Measurements from ENCODE around the gene TBCB. TPM values are rescaled to one million over a fixed set of nuclear protein-coding genes. Genes with fewer than 3 reads are reported as not detected.
"Not testable (repeated sequence)": the region's sequence is repeated elsewhere in the genome, so short reads cannot be mapped to it uniquely, and the experiment has no call there.

The TBCB gene
- polyA plus RNA-seq, 3 donors: 167 to 233 (median 178) TPM

DNA sequence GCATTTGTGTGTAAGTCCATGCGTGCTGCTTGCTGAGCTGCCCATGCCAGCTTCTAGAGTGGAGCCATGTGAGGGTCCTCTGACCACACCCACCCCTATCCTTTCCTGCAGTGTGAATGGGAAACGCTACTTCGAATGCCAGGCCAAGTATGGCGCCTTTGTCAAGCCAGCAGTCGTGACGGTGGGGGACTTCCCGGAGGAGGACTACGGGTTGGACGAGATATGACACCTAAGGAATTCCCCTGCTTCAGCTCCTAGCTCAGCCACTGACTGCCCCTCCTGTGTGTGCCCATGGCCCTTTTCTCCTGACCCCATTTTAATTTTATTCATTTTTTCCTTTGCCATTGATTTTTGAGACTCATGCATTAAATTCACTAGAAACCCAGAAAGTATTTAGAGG is 10.3 kb downstream of the TBCB start:
- Histone ChIP-seq H3K4me1 (ENCODE audit: control insufficient read depth in 1 of 2, insufficient read depth in 2 of 2, low read length in 2 of 2) (peaks cover 29 to 35% of the 10 kb centered on the region in 2 donors), H3K9ac (ENCODE audit: insufficient read depth, low read length, poor library complexity, severe bottlenecking) (no peak overlapping the region), H4K20me1 (ENCODE audit: insufficient read depth, low read length) (no peaks in the 10 kb centered on the region), H3K4me3 (replicated peaks in 1 of 3; ENCODE audit: low read depth in 2 of 3, low read length in 3 of 3) (no peak overlapping the region), H3K36me3 (replicated peaks in 1 of 2; ENCODE audit: control insufficient read depth in 1 of 2, insufficient read depth in 2 of 2, low read length in 2 of 2) (peaks cover 33 to 56% of the 10 kb centered on the region in 2 donors), H3K27me3 (ENCODE audit: control insufficient read depth in 2 of 2, insufficient read depth in 2 of 2, low read length in 2 of 2) (no peaks in the 10 kb centered on the region), H3K79me2 (ENCODE audit: insufficient read depth, low read length) (peaks cover 4% of the 10 kb centered on the region), H3K9me3 (replicated peaks in 1 of 2; ENCODE audit: control insufficient read depth in 1 of 2, insufficient read depth in 1 of 2, low read length in 2 of 2) (no peaks in the 10 kb centered on the region), H3K4me2 (replicated peaks; ENCODE audit: extremely low read depth, low read length, poor library complexity, severe bottlenecking) (no peak overlapping the region), H3K27ac (ENCODE audit: low read depth in 1 of 2, low read length in 2 of 2) (no peak overlapping the region), H2AFZ (ENCODE audit: insufficient read depth, low read depth, low read length, poor library complexity, severe bottlenecking) (no peak overlapping the region)
- H3K27me3 Mint-ChIP-seq (ENCODE audit: low read depth in 3 of 3): peaks cover 0 to 1% (median 0%) of the 10 kb centered on the region in 3 donors
- H3K36me3 Mint-ChIP-seq: peaks cover 45 to 54% of the 10 kb centered on the region in 2 donors
- intact Hi-C loops (cut with micrococcal nuclease): no loop called here
- TF ChIP-seq, protein P1, sequence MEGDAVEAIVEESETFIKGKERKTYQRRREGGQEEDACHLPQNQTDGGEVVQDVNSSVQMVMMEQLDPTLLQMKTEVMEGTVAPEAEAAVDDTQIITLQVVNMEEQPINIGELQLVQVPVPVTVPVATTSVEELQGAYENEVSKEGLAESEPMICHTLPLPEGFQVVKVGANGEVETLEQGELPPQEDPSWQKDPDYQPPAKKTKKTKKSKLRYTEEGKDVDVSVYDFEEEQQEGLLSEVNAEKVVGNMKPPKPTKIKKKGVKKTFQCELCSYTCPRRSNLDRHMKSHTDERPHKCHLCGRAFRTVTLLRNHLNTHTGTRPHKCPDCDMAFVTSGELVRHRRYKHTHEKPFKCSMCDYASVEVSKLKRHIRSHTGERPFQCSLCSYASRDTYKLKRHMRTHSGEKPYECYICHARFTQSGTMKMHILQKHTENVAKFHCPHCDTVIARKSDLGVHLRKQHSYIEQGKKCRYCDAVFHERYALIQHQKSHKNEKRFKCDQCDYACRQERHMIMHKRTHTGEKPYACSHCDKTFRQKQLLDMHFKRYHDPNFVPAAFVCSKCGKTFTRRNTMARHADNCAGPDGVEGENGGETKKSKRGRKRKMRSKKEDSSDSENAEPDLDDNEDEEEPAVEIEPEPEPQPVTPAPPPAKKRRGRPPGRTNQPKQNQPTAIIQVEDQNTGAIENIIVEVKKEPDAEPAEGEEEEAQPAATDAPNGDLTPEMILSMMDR (IDR thresholded peaks at IDR 0.05): no peak
- H3K9me3 Mint-ChIP-seq: peaks cover 0 to 3% (median 0%) of the 10 kb centered on the region in 7 donors
- DNase-seq: no peak
- H3K4me1 Mint-ChIP-seq: peaks cover 19% of the 10 kb centered on the region
- H3K4me3 Mint-ChIP-seq: no peak overlapping the region
- H3K27ac Mint-ChIP-seq: peak overlapping the region in 2 of 7 donors; percentile 6 to 15
- 94% methylated on average over 9 of the region's 9 CpGs for whole genome bisulfite sequencing (ENCODE audit: insufficient coverage)

DNA sequence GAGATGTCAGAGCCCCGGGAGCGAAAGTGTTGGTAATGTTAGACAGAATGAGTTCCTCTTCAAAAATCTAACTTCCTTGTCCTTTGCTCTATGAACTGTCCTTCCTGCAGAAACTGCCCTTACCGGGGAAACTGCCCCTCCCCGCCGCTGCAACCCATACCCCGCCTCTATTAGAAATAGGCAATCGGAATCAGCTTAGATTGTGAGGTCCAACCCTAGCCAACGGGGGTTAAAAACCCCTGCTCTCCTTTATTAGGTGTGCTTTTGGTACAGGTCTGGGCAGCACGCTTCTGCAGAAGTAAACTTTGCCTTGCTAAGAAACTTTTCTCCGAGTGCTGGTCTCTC is 13.1 kb downstream of the TBCB start:
- Histone ChIP-seq H3K79me2 (ENCODE audit: insufficient read depth, low read length) (peaks cover 4% of the 10 kb centered on the region), H2AFZ (ENCODE audit: insufficient read depth, low read depth, low read length, poor library complexity, severe bottlenecking) (peak overlapping the region; percentile 89), H3K27me3 (ENCODE audit: control insufficient read depth in 2 of 2, insufficient read depth in 2 of 2, low read length in 2 of 2) (no peaks in the 10 kb centered on the region), H4K20me1 (ENCODE audit: insufficient read depth, low read length) (no peaks in the 10 kb centered on the region), H3K9ac (ENCODE audit: insufficient read depth, low read length, poor library complexity, severe bottlenecking) (peak overlapping the region; percentile 75), H3K4me2 (replicated peaks; ENCODE audit: extremely low read depth, low read length, poor library complexity, severe bottlenecking) (peak overlapping the region; percentile 86), H3K4me3 (replicated peaks in 1 of 3; ENCODE audit: low read depth in 2 of 3, low read length in 3 of 3) (peak overlapping the region; percentile 53 to 90 (median 77)), H3K27ac (ENCODE audit: low read depth in 1 of 2, low read length in 2 of 2) (peak overlapping the region; percentile 83 to 96), H3K36me3 (replicated peaks in 1 of 2; ENCODE audit: control insufficient read depth in 1 of 2, insufficient read depth in 2 of 2, low read length in 2 of 2) (peaks cover 13 to 28% of the 10 kb centered on the region in 2 donors), H3K9me3 (replicated peaks in 1 of 2; ENCODE audit: control insufficient read depth in 1 of 2, insufficient read depth in 1 of 2, low read length in 2 of 2) (no peaks in the 10 kb centered on the region), H3K4me1 (ENCODE audit: control insufficient read depth in 1 of 2, insufficient read depth in 2 of 2, low read length in 2 of 2) (peaks cover 54 to 63% of the 10 kb centered on the region in 2 donors)
- Mint-ChIP-seq H3K27ac (peak overlapping the region; percentile 94 to 99 (median 97)), H3K27me3 (ENCODE audit: low read depth in 3 of 3) (peaks cover 0 to 1% (median 0%) of the 10 kb centered on the region in 3 donors), H3K4me1 (peaks cover 44% of the 10 kb centered on the region), H3K9me3 (peaks cover 0 to 3% (median 0%) of the 10 kb centered on the region in 7 donors), H3K36me3 (peaks cover 26 to 27% of the 10 kb centered on the region in 2 donors), H3K4me3 (peak overlapping the region; percentile 94 to 96)
- intact Hi-C loops (cut with micrococcal nuclease): no loop called here
- 43% methylated on average over 1 of the region's 10 CpGs for WGBS (ENCODE audit: insufficient coverage)
- peak in 2 of 3 donors; percentile 46 to 54 for DNase-seq
- TF ChIP-seq, protein P1 (IDR thresholded peaks at IDR 0.05): no peak

DNA sequence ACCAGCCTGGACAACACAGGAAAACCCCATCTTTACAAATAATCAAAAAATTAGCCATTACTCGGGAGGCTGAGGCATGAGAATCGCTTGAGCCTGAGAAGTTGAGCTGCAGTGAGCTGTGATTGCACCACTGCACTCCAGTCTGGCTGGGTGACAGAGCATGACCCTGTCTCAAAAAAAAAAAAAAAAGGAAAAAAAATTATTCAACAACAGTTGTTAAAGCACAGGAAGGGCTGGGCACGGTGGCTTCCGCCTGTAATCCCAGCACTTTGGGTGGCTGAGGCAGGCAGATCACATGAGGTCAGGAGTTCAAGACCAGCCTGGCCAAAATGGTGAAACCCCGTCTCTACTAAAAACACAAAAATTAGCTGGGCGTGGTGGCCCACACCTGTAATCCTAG is 16.0 kb downstream of the TBCB start:
- H3K27ac Mint-ChIP-seq: peak overlapping the region; percentile 92 to 98 (median 95)
- H3K27me3 ChIP-seq (ENCODE audit: control insufficient read depth in 2 of 2, insufficient read depth in 2 of 2, low read length in 2 of 2); intact Hi-C loops (cut with micrococcal nuclease); H3K27me3 Mint-ChIP-seq (ENCODE audit: low read depth in 3 of 3); H3K9ac ChIP-seq (ENCODE audit: insufficient read depth, low read length, poor library complexity, severe bottlenecking); H3K9me3 Mint-ChIP-seq; H3K79me2 ChIP-seq (ENCODE audit: insufficient read depth, low read length); H3K36me3 ChIP-seq (replicated peaks in 1 of 2; ENCODE audit: control insufficient read depth in 1 of 2, insufficient read depth in 2 of 2, low read length in 2 of 2); H4K20me1 ChIP-seq (ENCODE audit: insufficient read depth, low read length); H3K36me3 Mint-ChIP-seq; H3K9me3 ChIP-seq (replicated peaks in 1 of 2; ENCODE audit: control insufficient read depth in 1 of 2, insufficient read depth in 1 of 2, low read length in 2 of 2): not testable (repeated sequence)
- no CpG with 5 or more reads among the region's 6 CpGs for WGBS (ENCODE audit: insufficient coverage)
- Histone ChIP-seq H2AFZ (ENCODE audit: insufficient read depth, low read depth, low read length, poor library complexity, severe bottlenecking) (peak overlapping the region; percentile 15), H3K27ac (ENCODE audit: low read depth in 1 of 2, low read length in 2 of 2) (peak overlapping the region; percentile 71 to 79), H3K4me2 (replicated peaks; ENCODE audit: extremely low read depth, low read length, poor library complexity, severe bottlenecking) (peak overlapping the region; percentile 40), H3K4me3 (replicated peaks in 1 of 3; ENCODE audit: low read depth in 2 of 3, low read length in 3 of 3) (peak overlapping the region in 1 of 3 experiments; percentile 32), H3K4me1 (ENCODE audit: control insufficient read depth in 1 of 2, insufficient read depth in 2 of 2, low read length in 2 of 2) (peaks cover 55 to 69% of the 10 kb centered on the region in 2 donors)
- H3K4me3 Mint-ChIP-seq: peak overlapping the region in 1 of 2 donors; percentile 67
- DNase-seq: peak; percentile 78 to 86 (median 81)
- H3K4me1 Mint-ChIP-seq: peaks cover 51% of the 10 kb centered on the region

Measured in CD14-positive monocyte (primary cell).